Measurements from ENCODE around the gene SLC29A3. TPM values are rescaled to one million over a fixed set of nuclear protein-coding genes. Genes with fewer than 3 reads are reported as not detected.

SLC29A3 gene
- total and polyA plus RNA-seq, 2 of the 8 experiments (the other 6 are each of a cell fraction or from before 2014, with no cell fraction given), result 14.0 to 24.6 TPM

GRCh38 chr10:71299071-71299785, 19.8 kb upstream of the SLC29A3 start (continued):
- TF ChIP-seq SIN3A (conservative IDR thresholded peaks at IDR 0.05 in 1 of 2, IDR thresholded peaks at IDR 0.05 in 1 of 2; ENCODE audit: low read depth in 1 of 2, low read length in 2 of 2) (no peak), BACH1 (IDR thresholded peaks at IDR 0.05; ENCODE audit: low read length) (no peak), CEBPB (IDR thresholded peaks at IDR 0.05; ENCODE audit: low read depth, low read length) (no peak), CHD1 (IDR thresholded peaks at IDR 0.05; ENCODE audit: low read depth, low read length) (no peak)

Data from H1 (cell line).